ENCODE measurements around the gene SEMG2.

Gene SEMG2

GRCh38 chr20:45221076-45221475, at the start of gene SEMG2:
TSS of gene SEMG2 (plus strand) at chr20:45221373. CDS start at chr20:45221390, 17 bp downstream.
- DNase-seq, result no peak

GRCh38 chr20:45173522-45173921, 47.7 kb upstream of the SEMG2 start:
- DNase-seq, result no peak

- DNase-seq, result no peak
Observed at GRCh38 chr20:45174434-45175364, 46.5 kb upstream of the SEMG2 start, which contains the start of gene PI3. TSS of gene PI3 (plus strand) at chr20:45174902. CDS start at chr20:45174923, 21 bp downstream.

GRCh38 chr20:45176526-45177267, 44.5 kb upstream of the SEMG2 start:
- no peak for DNase-seq

GRCh38 chr20:45179166-45179565, 42.0 kb upstream of the SEMG2 start:
- DNase-seq, result no peak

- no peak for DNase-seq
Observed at GRCh38 chr20:45181639-45182038, 39.5 kb upstream of the SEMG2 start.

GRCh38 chr20:45183084-45183483, 38.1 kb upstream of the SEMG2 start:
- no peak for DNase-seq

- DNase-seq, result no peak
Observed at GRCh38 chr20:45187693-45188092, 33.5 kb upstream of the SEMG2 start.

GRCh38 chr20:45189067-45189609, 32.0 kb upstream of the SEMG2 start:
- no peak for DNase-seq

GRCh38 chr20:45189861-45190260, 31.3 kb upstream of the SEMG2 start:
- DNase-seq, result no peak

GRCh38 chr20:45191926-45192325, 29.2 kb upstream of the SEMG2 start:
- DNase-seq, result no peak

- DNase-seq, result no peak
Observed at GRCh38 chr20:45193331-45193730, 27.8 kb upstream of the SEMG2 start.

- DNase-seq, result no peak
Observed at GRCh38 chr20:45206725-45207124, 14.4 kb upstream of the SEMG2 start, which contains the start of gene SEMG1. TSS of gene SEMG1 (plus strand) at chr20:45207033. CDS start at chr20:45207054, 21 bp downstream.

- DNase-seq, result no peak
Observed at GRCh38 chr20:45209924-45210323, 11.2 kb upstream of the SEMG2 start.

GRCh38 chr20:45211569-45212474, 9.4 kb upstream of the SEMG2 start:
- DNase-seq, result no peak

- DNase-seq, result no peak
Observed at GRCh38 chr20:45212836-45213235, 8.3 kb upstream of the SEMG2 start.

GRCh38 chr20:45218124-45218523, 3.0 kb upstream of the SEMG2 start:
- no peak for DNase-seq

GRCh38 chr20:45218636-45219035, 2.5 kb upstream of the SEMG2 start:
- DNase-seq, result no peak

GRCh38 chr20:45223136-45223535, 2.0 kb downstream of the SEMG2 start:
- no peak for DNase-seq

- no peak for DNase-seq
Observed at GRCh38 chr20:45226287-45226686, 5.1 kb downstream of the SEMG2 start.

- DNase-seq, result no peak
Observed at GRCh38 chr20:45229264-45230056, 8.3 kb downstream of the SEMG2 start.

- no peak for DNase-seq
Observed at GRCh38 chr20:45230631-45231030, 9.5 kb downstream of the SEMG2 start.

All from NCI-H2227 treated with DMSO at 0.1 percent for 48 hours (cell line).